Measurements from ENCODE around the gene P2RY6.

P2RY6 gene

DNA sequence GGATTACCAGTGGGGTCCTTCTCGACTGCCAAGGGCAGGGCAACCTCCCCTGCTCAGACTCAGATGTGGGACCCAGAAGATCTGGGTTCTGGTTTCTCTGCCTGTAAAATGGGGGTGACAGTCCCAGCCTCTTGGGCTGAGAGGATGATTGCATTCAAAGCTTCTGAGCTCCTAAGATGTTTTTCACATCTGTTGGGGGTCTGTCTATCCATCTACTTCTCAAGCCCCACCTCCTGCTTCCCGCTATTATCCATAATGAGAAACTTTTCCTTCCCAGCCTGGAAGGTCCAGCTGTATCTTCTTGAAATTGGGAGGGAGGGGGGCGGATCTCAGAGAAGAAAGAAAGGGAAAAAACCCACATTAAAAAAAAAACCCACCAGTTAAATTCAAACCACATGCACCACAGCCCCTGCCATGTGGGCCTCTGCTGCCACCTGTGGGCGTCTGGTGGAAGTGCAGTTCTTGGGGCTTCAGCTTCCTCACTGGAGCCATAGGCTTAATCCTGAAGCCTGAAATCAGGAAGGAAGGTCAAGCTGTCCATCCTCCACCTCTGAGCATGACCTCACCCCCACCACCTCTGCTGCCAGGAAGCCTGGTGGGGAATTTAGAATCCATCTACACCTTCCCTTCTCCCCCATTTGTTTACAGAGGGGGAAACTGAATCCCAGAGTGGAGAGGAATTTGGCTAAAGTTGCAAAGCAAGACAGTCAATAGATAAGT, 63.2 kb downstream of the P2RY6 start:
- peaks cover 7% of the 10 kb centered on the region for H3K36me3 ChIP-seq (ENCODE audit: insufficient read depth, low read length)
- peak overlapping the region; percentile 14 to 22 for H3K4me3 ChIP-seq (ENCODE audit: low read depth in 1 of 2, low read length in 2 of 2)
- H3K4me1 ChIP-seq (ENCODE audit: insufficient read depth, low read length), result peaks cover 83% of the 10 kb centered on the region
- no peaks in the 10 kb centered on the region for H3K27me3 ChIP-seq (ENCODE audit: control insufficient read depth in 1 of 2, insufficient read depth in 2 of 2, low read length in 2 of 2)
- no peak overlapping the region for H3K9ac ChIP-seq (ENCODE audit: low read length)
- H3K9me3 ChIP-seq (ENCODE audit: low read length), result no peaks in the 10 kb centered on the region
- peak overlapping the region; percentile 85 for H3K27ac ChIP-seq (ENCODE audit: low read depth, low read length)

DNA sequence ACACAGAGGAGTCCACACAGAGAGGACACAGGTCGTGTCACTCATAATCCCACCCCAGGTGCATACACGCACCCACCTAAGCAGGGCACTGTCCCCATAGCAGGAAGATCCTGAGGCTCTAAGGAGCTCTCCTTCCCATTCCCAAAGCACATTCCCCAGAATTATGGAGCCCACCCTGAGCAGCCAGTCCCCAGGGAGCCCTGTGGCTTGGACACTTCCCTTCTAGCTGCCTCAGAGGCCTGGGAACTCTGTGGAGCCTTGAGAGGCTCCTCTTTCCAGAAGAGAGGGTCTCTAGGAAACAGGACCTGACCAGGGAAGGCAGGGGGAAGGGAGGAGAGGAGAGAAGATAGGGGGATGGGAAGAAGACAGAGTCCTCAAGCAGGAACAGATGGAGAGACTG, 65.7 kb downstream of the P2RY6 start:
- Histone ChIP-seq H3K9ac (ENCODE audit: low read length) (no peak overlapping the region), H3K27ac (ENCODE audit: low read depth, low read length) (no peak overlapping the region), H3K27me3 (ENCODE audit: control insufficient read depth in 1 of 2, insufficient read depth in 2 of 2, low read length in 2 of 2) (no peaks in the 10 kb centered on the region), H3K4me1 (ENCODE audit: insufficient read depth, low read length) (peaks cover 65% of the 10 kb centered on the region), H3K4me3 (ENCODE audit: low read depth in 1 of 2, low read length in 2 of 2) (no peak overlapping the region), H3K36me3 (ENCODE audit: insufficient read depth, low read length) (peaks cover 7% of the 10 kb centered on the region), H3K9me3 (ENCODE audit: low read length) (no peaks in the 10 kb centered on the region)

DNA sequence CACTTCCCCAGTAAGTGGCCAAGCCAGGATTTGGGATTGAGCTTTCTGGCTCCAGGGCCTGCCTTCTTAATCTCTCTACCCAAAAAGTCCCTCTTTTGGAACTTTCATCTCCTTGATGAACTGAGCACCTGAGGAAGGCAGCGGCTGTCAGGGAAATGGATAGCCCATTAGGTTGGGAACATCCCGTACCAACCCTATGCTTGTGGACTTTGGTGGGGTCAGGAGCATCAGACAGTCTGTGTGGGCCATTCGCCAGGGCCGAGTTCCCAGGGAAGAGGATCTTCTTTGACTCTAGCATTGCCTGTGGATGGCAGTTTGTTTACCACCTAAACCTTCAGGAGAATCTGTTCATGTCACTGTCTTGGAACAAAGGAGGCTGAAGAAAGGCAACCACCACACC, 66.1 kb downstream of the P2RY6 start:
- Histone ChIP-seq H3K4me1 (ENCODE audit: insufficient read depth, low read length) (peaks cover 62% of the 10 kb centered on the region), H3K4me3 (ENCODE audit: low read depth in 1 of 2, low read length in 2 of 2) (no peak overlapping the region), H3K9me3 (ENCODE audit: low read length) (no peaks in the 10 kb centered on the region), H3K36me3 (ENCODE audit: insufficient read depth, low read length) (peaks cover 7% of the 10 kb centered on the region), H3K27me3 (ENCODE audit: control insufficient read depth in 1 of 2, insufficient read depth in 2 of 2, low read length in 2 of 2) (no peaks in the 10 kb centered on the region), H3K9ac (ENCODE audit: low read length) (no peak overlapping the region), H3K27ac (ENCODE audit: low read depth, low read length) (peak overlapping the region; percentile 61)

DNA sequence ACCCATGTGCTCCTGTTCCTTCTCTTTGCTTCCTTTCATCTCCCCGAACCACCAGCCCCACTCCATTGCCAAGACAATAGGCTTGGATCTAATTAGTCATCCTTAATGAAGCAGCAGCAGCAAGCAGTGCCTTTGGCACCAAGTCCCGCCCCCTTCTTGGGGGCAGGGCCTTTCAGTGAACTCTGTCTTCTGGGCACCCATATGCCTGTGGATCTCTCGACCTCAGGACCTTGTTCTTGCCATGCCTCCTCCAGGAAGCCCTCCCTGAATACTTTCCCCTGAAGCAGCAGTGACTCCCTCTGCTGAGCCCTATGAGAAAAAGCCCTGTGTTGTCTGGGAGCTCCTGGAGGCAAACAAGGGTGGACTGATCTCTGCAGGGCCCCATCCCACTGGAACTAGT, 68.0 kb downstream of the P2RY6 start:
- Histone ChIP-seq H3K36me3 (ENCODE audit: insufficient read depth, low read length) (peaks cover 7% of the 10 kb centered on the region), H3K4me3 (ENCODE audit: low read depth in 1 of 2, low read length in 2 of 2) (no peak overlapping the region), H3K27me3 (ENCODE audit: control insufficient read depth in 1 of 2, insufficient read depth in 2 of 2, low read length in 2 of 2) (no peaks in the 10 kb centered on the region), H3K9me3 (ENCODE audit: low read length) (no peaks in the 10 kb centered on the region), H3K27ac (ENCODE audit: low read depth, low read length) (no peak overlapping the region), H3K4me1 (ENCODE audit: insufficient read depth, low read length) (peaks cover 61% of the 10 kb centered on the region), H3K9ac (ENCODE audit: low read length) (no peak overlapping the region)

DNA sequence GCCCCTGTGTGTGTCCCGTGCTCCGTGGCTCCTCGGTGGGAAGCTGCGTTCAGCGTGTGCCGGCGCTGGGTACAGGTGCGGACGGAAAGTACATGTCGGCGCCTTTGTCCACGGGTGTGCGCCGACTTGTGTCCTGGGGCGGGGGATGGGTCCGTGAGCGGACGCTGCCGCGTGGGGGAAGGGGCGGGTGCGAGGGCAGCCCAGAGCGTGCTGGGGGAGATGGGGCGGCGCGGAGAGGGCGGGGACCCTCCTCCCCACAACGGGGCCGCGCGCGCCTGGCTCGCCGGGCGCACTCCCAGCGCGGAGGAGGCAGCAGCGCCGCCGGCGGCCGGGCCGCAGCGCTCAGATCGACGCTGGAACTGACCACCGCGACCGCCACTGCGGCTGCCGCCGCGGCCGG, 70.5 kb downstream of the P2RY6 start:
- H3K9me3 ChIP-seq (ENCODE audit: low read length), result no peaks in the 10 kb centered on the region
- peak overlapping the region; percentile 24 for H3K27ac ChIP-seq (ENCODE audit: low read depth, low read length)
- no peaks in the 10 kb centered on the region for H3K27me3 ChIP-seq (ENCODE audit: control insufficient read depth in 1 of 2, insufficient read depth in 2 of 2, low read length in 2 of 2)
- H3K4me3 ChIP-seq (ENCODE audit: low read depth in 1 of 2, low read length in 2 of 2), result peak overlapping the region in 1 of 2 donors; percentile 54
- no peak overlapping the region for H3K9ac ChIP-seq (ENCODE audit: low read length)
- peaks cover 61% of the 10 kb centered on the region for H3K4me1 ChIP-seq (ENCODE audit: insufficient read depth, low read length)
- peaks cover 4% of the 10 kb centered on the region for H3K36me3 ChIP-seq (ENCODE audit: insufficient read depth, low read length)

DNA sequence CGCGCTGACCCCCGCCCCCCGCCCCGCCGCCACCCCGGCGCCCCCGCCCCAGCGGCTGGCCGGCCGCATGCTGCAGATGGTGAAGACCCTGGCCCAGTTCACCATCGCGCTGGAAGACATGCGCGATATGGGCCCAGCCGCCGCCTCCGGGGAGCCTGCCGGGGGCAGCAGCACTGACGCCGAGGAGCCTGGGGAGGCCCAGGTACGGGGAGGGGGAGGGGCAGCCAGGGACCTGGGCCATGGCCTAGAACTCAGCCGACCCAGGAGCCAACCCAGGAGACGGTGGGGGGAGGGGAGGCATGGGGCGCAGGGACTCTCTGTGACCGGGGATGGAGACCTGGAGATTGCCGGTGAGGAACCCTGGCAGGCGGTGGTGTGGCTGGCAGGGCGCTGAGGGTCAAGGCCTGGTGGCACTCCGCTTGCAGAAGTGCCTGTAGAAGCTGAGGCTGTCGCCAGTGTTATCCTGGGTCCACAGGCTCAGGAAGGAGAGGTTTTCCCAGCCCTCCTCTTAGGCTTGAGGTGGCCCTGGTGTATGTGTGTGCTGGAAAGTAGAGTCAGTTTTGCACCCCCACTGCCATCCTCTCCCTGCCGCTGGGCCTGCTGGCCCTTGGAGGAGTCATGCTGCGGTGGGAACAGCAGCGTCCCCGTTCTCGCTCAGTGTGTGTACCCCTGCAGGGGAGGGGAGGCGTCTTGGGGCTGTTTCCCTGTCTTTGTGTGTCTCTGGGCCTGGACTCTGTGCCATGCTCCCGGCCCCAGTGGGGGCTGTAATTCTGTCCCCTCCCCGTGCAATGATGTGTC, 71.1 kb downstream of the P2RY6 start:
- peaks cover 54% of the 10 kb centered on the region for H3K4me1 ChIP-seq (ENCODE audit: insufficient read depth, low read length)
- H3K9me3 ChIP-seq (ENCODE audit: low read length), result no peaks in the 10 kb centered on the region
- no peaks in the 10 kb centered on the region for H3K27me3 ChIP-seq (ENCODE audit: control insufficient read depth in 1 of 2, insufficient read depth in 2 of 2, low read length in 2 of 2)
- H3K9ac ChIP-seq (ENCODE audit: low read length), result no peak overlapping the region
- H3K4me3 ChIP-seq (ENCODE audit: low read depth in 1 of 2, low read length in 2 of 2), result peak overlapping the region in 1 of 2 donors; percentile 26
- H3K36me3 ChIP-seq (ENCODE audit: insufficient read depth, low read length), result peaks cover 7% of the 10 kb centered on the region
- H3K27ac ChIP-seq (ENCODE audit: low read depth, low read length), result no peak overlapping the region

DNA sequence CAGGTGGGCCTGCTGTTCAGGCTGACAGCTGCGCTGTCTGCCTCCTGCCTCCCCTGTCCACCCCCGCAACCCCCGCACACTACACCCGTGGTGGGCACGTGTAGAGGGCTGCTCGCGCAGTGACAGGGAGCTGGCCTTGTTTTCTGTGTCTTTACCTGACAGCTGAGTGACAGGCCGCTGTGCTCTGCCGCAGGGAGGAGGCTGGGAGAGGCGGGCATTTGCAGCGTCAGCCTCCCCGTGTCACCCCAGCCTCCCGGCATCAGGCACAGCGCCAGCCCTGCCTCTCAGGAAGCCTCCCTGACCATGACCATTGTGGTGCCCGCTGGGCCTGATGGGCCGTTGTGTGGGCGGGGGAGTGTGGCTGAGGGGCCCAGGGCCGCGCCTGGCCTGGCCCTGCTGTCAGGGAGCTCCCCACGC, 72.1 kb downstream of the P2RY6 start:
- Histone ChIP-seq H3K27ac (ENCODE audit: low read depth, low read length) (peak overlapping the region; percentile 36), H3K9ac (ENCODE audit: low read length) (no peak overlapping the region), H3K4me3 (ENCODE audit: low read depth in 1 of 2, low read length in 2 of 2) (no peak overlapping the region), H3K4me1 (ENCODE audit: insufficient read depth, low read length) (peaks cover 46% of the 10 kb centered on the region), H3K36me3 (ENCODE audit: insufficient read depth, low read length) (peaks cover 9% of the 10 kb centered on the region), H3K27me3 (ENCODE audit: control insufficient read depth in 1 of 2, insufficient read depth in 2 of 2, low read length in 2 of 2) (no peaks in the 10 kb centered on the region), H3K9me3 (ENCODE audit: low read length) (no peaks in the 10 kb centered on the region)

DNA sequence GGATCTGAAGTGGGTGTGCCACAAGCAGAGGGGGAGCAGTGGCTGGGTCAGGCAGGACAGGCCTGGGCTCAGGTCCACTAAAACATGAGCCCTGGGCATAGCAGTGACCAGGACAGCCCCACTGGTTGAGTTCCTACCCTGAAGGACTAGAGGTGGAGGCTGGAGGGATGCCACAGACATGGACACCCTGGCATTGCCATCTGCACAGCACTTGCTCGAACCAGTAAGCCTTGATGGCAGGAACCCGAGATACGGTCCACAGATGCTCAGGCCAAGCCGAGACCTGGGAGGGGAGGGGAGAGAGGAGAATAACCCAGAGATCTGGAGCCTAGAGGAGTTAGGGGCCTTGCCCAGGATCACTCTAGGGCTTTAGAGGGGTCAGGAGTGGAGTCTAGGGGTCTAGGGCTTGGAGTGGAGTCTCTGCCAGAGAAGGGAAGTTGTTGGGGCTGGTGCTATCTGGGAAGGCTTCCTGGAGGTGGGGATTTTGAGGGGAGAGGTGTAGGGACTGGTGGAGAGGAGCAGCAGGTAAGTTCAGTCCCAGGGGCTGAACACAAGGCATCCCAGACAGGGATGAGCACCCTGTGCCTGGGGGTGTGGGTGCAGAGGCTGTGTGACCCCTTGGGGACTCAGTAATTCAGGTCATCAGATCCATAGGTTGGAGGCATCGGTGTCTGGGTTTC, 73.5 kb downstream of the P2RY6 start:
- Histone ChIP-seq H3K9me3 (ENCODE audit: low read length) (no peaks in the 10 kb centered on the region), H3K27me3 (ENCODE audit: control insufficient read depth in 1 of 2, insufficient read depth in 2 of 2, low read length in 2 of 2) (no peaks in the 10 kb centered on the region), H3K9ac (ENCODE audit: low read length) (no peak overlapping the region), H3K36me3 (ENCODE audit: insufficient read depth, low read length) (peaks cover 9% of the 10 kb centered on the region), H3K4me3 (ENCODE audit: low read depth in 1 of 2, low read length in 2 of 2) (no peak overlapping the region), H3K4me1 (ENCODE audit: insufficient read depth, low read length) (peaks cover 34% of the 10 kb centered on the region), H3K27ac (ENCODE audit: low read depth, low read length) (no peak overlapping the region)

DNA sequence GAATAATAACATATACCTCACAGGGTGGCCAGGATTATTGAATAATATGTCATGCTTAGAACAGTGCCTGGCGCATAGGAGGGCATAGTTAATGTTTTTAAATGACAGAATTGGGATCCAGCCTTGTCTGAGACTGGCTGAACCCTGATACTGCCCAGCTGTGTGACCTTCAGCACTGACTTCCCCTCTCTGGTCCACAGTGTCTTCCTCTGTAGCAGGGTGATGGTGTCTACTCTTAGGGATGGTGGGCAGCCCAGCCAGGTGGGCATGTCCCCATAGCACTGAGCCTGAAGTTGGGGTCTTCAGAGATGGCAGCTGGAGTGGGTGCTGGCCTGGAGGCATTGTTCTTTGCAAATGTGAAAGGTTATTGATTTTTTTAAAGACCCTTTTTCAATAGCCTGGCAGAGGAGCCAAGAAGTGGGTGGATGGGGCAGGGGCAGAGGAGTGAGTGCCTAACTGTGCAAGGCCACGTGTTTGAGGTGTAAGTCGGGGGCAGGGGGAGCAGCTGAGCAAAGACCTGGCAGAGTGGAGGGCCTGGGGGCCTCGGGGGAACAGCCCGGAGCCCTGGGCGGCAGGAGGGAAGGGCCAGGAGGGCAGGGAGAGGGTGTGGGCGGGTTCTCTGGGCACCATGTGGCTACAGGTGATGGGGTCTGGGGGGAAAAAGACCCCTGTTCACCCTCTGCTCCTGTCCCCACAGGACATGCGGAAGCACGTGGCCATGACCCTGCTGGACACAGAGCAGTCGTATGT, 74.2 kb downstream of the P2RY6 start:
- Histone ChIP-seq H3K4me1 (ENCODE audit: insufficient read depth, low read length) (peaks cover 34% of the 10 kb centered on the region), H3K36me3 (ENCODE audit: insufficient read depth, low read length) (peaks cover 9% of the 10 kb centered on the region), H3K27ac (ENCODE audit: low read depth, low read length) (no peak overlapping the region)

DNA sequence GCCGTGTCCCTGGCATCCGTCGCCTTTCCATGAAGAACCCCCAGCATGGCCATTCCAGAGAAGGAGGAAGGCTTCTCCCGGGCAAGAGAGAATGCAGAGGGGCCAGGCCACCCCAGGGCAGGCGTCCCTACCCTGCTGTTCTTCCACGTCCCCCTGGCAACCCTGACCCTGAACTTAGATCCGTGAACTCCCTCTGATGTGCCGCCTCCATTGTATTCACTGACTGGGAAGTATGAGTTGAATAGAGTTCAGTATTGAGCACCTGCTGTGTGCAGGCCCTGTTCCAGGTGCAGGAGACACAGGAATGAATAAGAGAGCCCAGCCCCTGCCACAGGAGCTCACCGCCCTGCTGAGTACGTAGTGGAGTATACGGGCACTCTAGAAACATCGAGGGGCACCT, 74.9 kb downstream of the P2RY6 start:
- H3K4me3 ChIP-seq (ENCODE audit: low read depth in 1 of 2, low read length in 2 of 2), result no peak overlapping the region
- no peaks in the 10 kb centered on the region for H3K9me3 ChIP-seq (ENCODE audit: low read length)
- H3K27me3 ChIP-seq (ENCODE audit: control insufficient read depth in 1 of 2, insufficient read depth in 2 of 2, low read length in 2 of 2), result no peaks in the 10 kb centered on the region
- peaks cover 32% of the 10 kb centered on the region for H3K4me1 ChIP-seq (ENCODE audit: insufficient read depth, low read length)
- no peak overlapping the region for H3K9ac ChIP-seq (ENCODE audit: low read length)
- no peak overlapping the region for H3K27ac ChIP-seq (ENCODE audit: low read depth, low read length)
- H3K36me3 ChIP-seq (ENCODE audit: insufficient read depth, low read length), result peaks cover 9% of the 10 kb centered on the region

More for the DNA sequence above, 74.2 kb downstream of the P2RY6 start:
- H3K27me3 ChIP-seq (ENCODE audit: control insufficient read depth in 1 of 2, insufficient read depth in 2 of 2, low read length in 2 of 2), result no peaks in the 10 kb centered on the region
- no peak overlapping the region for H3K4me3 ChIP-seq (ENCODE audit: low read depth in 1 of 2, low read length in 2 of 2)
- no peak overlapping the region for H3K9ac ChIP-seq (ENCODE audit: low read length)
- no peaks in the 10 kb centered on the region for H3K9me3 ChIP-seq (ENCODE audit: low read length)
